HT-29 (cell line): ENCODE data around the gene TIFAB. TPM values are rescaled to one million over a fixed set of nuclear protein-coding genes. Genes with fewer than 3 reads are reported as not detected.

ENCODE experiments used
- DNase-seq: peaks from one replicate; pipeline ENCODE4 v3.0.0-alpha.2; 2015; ENCODE audit warnings: low spot score
- total RNA-seq: library from RNA; depleted of rRNA; stranded (reverse); fragments of >200 nt; shearing (Covaris generic); gene quantifications from 2 replicates; pipeline ENCODE4 v1.2.3, GENCODE V29; 2014

The TIFAB gene
- total RNA-seq, 1 experiment from 2014 or later, result not detected

GRCh38 chr5:135482381-135482933 lies 30.3 kb upstream of the TIFAB start:
- no peak for DNase-seq

- no peak for DNase-seq
Measured at GRCh38 chr5:135481909-135482311, 29.8 kb upstream of the TIFAB start.

- no peak for DNase-seq
Measured at GRCh38 chr5:135481387-135481786, 29.2 kb upstream of the TIFAB start.

GRCh38 chr5:135480511-135480910 lies 28.4 kb upstream of the TIFAB start:
- DNase-seq, result no peak

- no peak for DNase-seq
Measured at GRCh38 chr5:135478938-135479337, 26.8 kb upstream of the TIFAB start.

GRCh38 chr5:135477613-135478066 lies 25.5 kb upstream of the TIFAB start:
- DNase-seq, result no peak

GRCh38 chr5:135476615-135477581 lies 24.7 kb upstream of the TIFAB start:
- DNase-seq, result no peak

GRCh38 chr5:135473956-135474670 lies 22.0 kb upstream of the TIFAB start:
- no peak for DNase-seq

- DNase-seq, result no peak
Measured at GRCh38 chr5:135472141-135472540, 20.0 kb upstream of the TIFAB start.

GRCh38 chr5:135471726-135472125 lies 19.6 kb upstream of the TIFAB start:
- no peak for DNase-seq

GRCh38 chr5:135469911-135470310 lies 17.8 kb upstream of the TIFAB start:
- no peak for DNase-seq

GRCh38 chr5:135468541-135468940 lies 16.4 kb upstream of the TIFAB start:
- no peak for DNase-seq

- no peak for DNase-seq
Measured at GRCh38 chr5:135467871-135468485, 15.8 kb upstream of the TIFAB start.

GRCh38 chr5:135467051-135467625 lies 15.0 kb upstream of the TIFAB start:
- DNase-seq, result no peak

GRCh38 chr5:135466178-135467050 lies 14.3 kb upstream of the TIFAB start:
- peak; percentile 70 for DNase-seq

- DNase-seq, result no peak
Measured at GRCh38 chr5:135465391-135466122, 13.4 kb upstream of the TIFAB start.

GRCh38 chr5:135462304-135462703 lies 10.2 kb upstream of the TIFAB start:
- peak; percentile 91 for DNase-seq

GRCh38 chr5:135461481-135462151 lies 9.5 kb upstream of the TIFAB start:
- no peak for DNase-seq
